ENCODE results near the gene FOXD2. TPM values are rescaled to one million over a fixed set of nuclear protein-coding genes. Genes with fewer than 3 reads are reported as not detected.

FOXD2 gene
- total RNA-seq, 2 experiments from 2014 or later, result 0.04 TPM; not detected in 1

- H3K36me3 Mint-ChIP-seq, result no peaks in the 10 kb centered on the region
- no peak for DNase-seq
- H3K4me3 Mint-ChIP-seq, result no peak overlapping the region
- no peak overlapping the region for H3K27ac Mint-ChIP-seq
- H3K9me3 Mint-ChIP-seq, result no peaks in the 10 kb centered on the region
- H3K4me1 Mint-ChIP-seq, result no peaks in the 10 kb centered on the region
- H3K27me3 Mint-ChIP-seq, result peaks cover 20% of the 10 kb centered on the region
These were observed 28.4 kb upstream of the FOXD2 start for GRCh38 chr1:47409311-47410067.

- no peaks in the 10 kb centered on the region for H3K36me3 Mint-ChIP-seq
- H3K4me1 Mint-ChIP-seq, result no peaks in the 10 kb centered on the region
- no peak overlapping the region for H3K27ac Mint-ChIP-seq
- no peak for DNase-seq
- H3K4me3 Mint-ChIP-seq, result no peak overlapping the region
- peaks cover 23% of the 10 kb centered on the region for H3K27me3 Mint-ChIP-seq
- no peaks in the 10 kb centered on the region for H3K9me3 Mint-ChIP-seq
These were observed 27.8 kb upstream of the FOXD2 start for GRCh38 chr1:47410068-47410455.

- DNase-seq, result no peak
- Mint-ChIP-seq H3K36me3 (no peaks in the 10 kb centered on the region), H3K4me3 (no peak overlapping the region), H3K27me3 (peaks cover 34% of the 10 kb centered on the region), H3K4me1 (no peaks in the 10 kb centered on the region), H3K9me3 (no peaks in the 10 kb centered on the region), H3K27ac (no peak overlapping the region)
These were observed 26.4 kb upstream of the FOXD2 start for GRCh38 chr1:47411436-47411835.

DNA sequence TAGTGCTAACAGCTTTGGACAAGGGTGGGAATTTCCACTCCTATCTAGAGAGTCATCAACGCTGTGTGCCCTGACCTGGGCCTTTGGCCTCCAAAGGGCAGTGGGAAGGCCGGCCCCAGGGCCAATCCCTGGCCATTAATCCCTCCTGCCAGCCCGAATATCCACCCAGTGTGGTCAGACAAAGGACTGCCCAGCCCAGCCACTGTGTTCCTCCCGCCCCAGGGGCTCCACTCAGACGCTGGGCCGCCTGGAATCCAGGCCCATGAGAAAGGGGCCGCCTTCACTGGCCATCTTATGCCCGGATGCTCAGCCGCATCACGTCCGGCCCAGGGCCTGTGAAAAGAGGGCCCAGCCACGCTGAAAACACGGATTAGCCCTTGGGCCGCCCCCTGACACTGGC lies 25.4 kb upstream of the FOXD2 start:
- Mint-ChIP-seq H3K27me3 (peaks cover 41% of the 10 kb centered on the region), H3K4me1 (no peaks in the 10 kb centered on the region), H3K36me3 (no peaks in the 10 kb centered on the region)

GRCh38 chr1:47415728-47416318 lies 22.0 kb upstream of the FOXD2 start, which contains the start of gene FOXE3:
Gene FOXE3 (plus strand): TSS chr1:47416285. CDS start chr1:47416316, 31 bp downstream.
- no peak for DNase-seq
- H3K4me3 Mint-ChIP-seq, result peak within 1 kb of the TSS; percentile 51
- H3K9me3 Mint-ChIP-seq, result no peaks in the 10 kb centered on the region
- no peak within 1 kb of the TSS for H3K27ac Mint-ChIP-seq
- H3K27me3 Mint-ChIP-seq, result peaks cover 59% of the 10 kb centered on the region
- H3K4me1 Mint-ChIP-seq, result no peaks in the 10 kb centered on the region
- H3K36me3 Mint-ChIP-seq, result no peaks in the 10 kb centered on the region

More for the DNA sequence above, 25.4 kb upstream of the FOXD2 start:
- no peak for DNase-seq
- Mint-ChIP-seq H3K9me3 (no peaks in the 10 kb centered on the region), H3K4me3 (no peak overlapping the region), H3K27ac (no peak overlapping the region)

GRCh38 chr1:47416319-47417169 lies 21.3 kb upstream of the FOXD2 start:
- DNase-seq, result peak; percentile 23
- Mint-ChIP-seq H3K4me1 (no peaks in the 10 kb centered on the region), H3K36me3 (no peaks in the 10 kb centered on the region), H3K9me3 (no peaks in the 10 kb centered on the region), H3K27ac (no peak overlapping the region), H3K27me3 (peaks cover 66% of the 10 kb centered on the region), H3K4me3 (peak overlapping the region; percentile 51)

- Mint-ChIP-seq H3K4me1 (no peaks in the 10 kb centered on the region), H3K4me3 (no peak overlapping the region), H3K36me3 (no peaks in the 10 kb centered on the region), H3K27me3 (peaks cover 67% of the 10 kb centered on the region), H3K27ac (no peak overlapping the region), H3K9me3 (no peaks in the 10 kb centered on the region)
- no peak for DNase-seq
These were observed 20.4 kb upstream of the FOXD2 start for GRCh38 chr1:47417170-47418044.

GRCh38 chr1:47418122-47418521 lies 19.7 kb upstream of the FOXD2 start:
- peaks cover 67% of the 10 kb centered on the region for H3K27me3 Mint-ChIP-seq
- H3K9me3 Mint-ChIP-seq, result no peaks in the 10 kb centered on the region
- no peak for DNase-seq
- H3K4me3 Mint-ChIP-seq, result no peak overlapping the region
- no peaks in the 10 kb centered on the region for H3K36me3 Mint-ChIP-seq
- H3K4me1 Mint-ChIP-seq, result no peaks in the 10 kb centered on the region
- no peak overlapping the region for H3K27ac Mint-ChIP-seq

- Mint-ChIP-seq H3K4me1 (no peaks in the 10 kb centered on the region), H3K27ac (no peak overlapping the region), H3K27me3 (peaks cover 65% of the 10 kb centered on the region), H3K36me3 (no peaks in the 10 kb centered on the region), H3K9me3 (no peaks in the 10 kb centered on the region), H3K4me3 (no peak overlapping the region)
- DNase-seq, result no peak
These were observed 19.0 kb upstream of the FOXD2 start for GRCh38 chr1:47418681-47419325.

- Mint-ChIP-seq H3K36me3 (no peaks in the 10 kb centered on the region), H3K9me3 (no peaks in the 10 kb centered on the region)
These were observed 17.3 kb upstream of the FOXD2 start for GRCh38 chr1:47420547-47420946.

DNA sequence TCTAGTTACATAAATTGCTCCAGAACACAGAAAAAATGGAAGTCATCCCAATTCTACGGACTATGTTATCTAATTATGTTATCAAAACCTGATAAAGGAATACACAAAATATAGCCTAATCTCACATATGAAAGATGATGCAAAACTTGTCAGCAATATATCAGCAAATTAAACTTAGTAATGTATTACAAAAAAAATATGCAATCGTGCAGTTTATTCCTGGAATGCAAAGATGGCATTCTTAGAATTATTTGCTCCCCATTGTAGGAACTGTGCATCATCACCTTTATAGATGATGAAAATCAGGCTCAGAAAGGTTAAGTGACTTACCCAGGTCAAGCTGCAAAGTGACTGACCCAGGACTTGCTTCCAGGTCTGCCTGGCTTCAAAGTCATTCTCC lies 14.0 kb upstream of the FOXD2 start:
- H3K4me3 Mint-ChIP-seq, result no peak overlapping the region
- H3K27me3 Mint-ChIP-seq, result peaks cover 50% of the 10 kb centered on the region
- no peaks in the 10 kb centered on the region for H3K9me3 Mint-ChIP-seq
- H3K27ac Mint-ChIP-seq, result no peak overlapping the region
- DNase-seq, result no peak
- peaks cover 2% of the 10 kb centered on the region for H3K4me1 Mint-ChIP-seq
- H3K36me3 Mint-ChIP-seq, result no peaks in the 10 kb centered on the region

More at GRCh38 chr1:47420547-47420946, 17.3 kb upstream of the FOXD2 start:
- peaks cover 2% of the 10 kb centered on the region for H3K4me1 Mint-ChIP-seq
- H3K4me3 Mint-ChIP-seq, result no peak overlapping the region
- H3K27me3 Mint-ChIP-seq, result peaks cover 64% of the 10 kb centered on the region
- no peak overlapping the region for H3K27ac Mint-ChIP-seq
- DNase-seq, result no peak

- no peak for DNase-seq
- no peaks in the 10 kb centered on the region for H3K9me3 Mint-ChIP-seq
- H3K27me3 Mint-ChIP-seq, result peaks cover 51% of the 10 kb centered on the region
- no peaks in the 10 kb centered on the region for H3K36me3 Mint-ChIP-seq
- no peak overlapping the region for H3K4me3 Mint-ChIP-seq
- H3K4me1 Mint-ChIP-seq, result peaks cover 2% of the 10 kb centered on the region
- H3K27ac Mint-ChIP-seq, result no peak overlapping the region
These were observed 13.4 kb upstream of the FOXD2 start for GRCh38 chr1:47424336-47424982.

DNA sequence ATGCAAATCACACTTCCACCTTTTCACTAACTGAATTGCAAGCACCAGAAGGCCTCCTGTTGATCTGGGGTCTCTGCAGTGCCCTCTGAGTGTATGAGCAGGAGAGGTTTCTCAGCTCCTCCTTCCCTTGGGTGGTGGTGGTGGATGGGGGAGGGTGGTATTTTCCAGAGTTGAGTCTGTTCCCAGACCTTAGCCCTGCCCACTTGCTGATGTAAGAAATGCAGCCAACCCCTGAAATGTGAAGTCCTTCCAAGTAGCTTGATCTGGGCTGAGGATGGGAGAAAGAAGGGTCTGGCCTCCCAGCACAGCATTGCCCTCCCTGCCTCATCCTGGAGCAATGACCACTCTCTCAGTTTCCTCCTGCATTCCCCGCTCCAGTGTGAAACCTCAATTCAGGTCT lies 6.3 kb upstream of the FOXD2 start:
- Mint-ChIP-seq H3K27ac (no peak overlapping the region), H3K27me3 (peaks cover 84% of the 10 kb centered on the region), H3K36me3 (peaks cover 20% of the 10 kb centered on the region), H3K4me3 (no peak overlapping the region), H3K4me1 (peaks cover 42% of the 10 kb centered on the region), H3K9me3 (no peaks in the 10 kb centered on the region)
- DNase-seq, result no peak
